Liver (tissue), 9 donors: ENCODE data around the gene FAM13A. TPM values are rescaled to one million over a fixed set of nuclear protein-coding genes. Genes with fewer than 3 reads are reported as not detected.

Experiments used
- DNase-seq: peaks from one replicate; pipeline ENCODE4 v3.0.0-alpha.2; 2017; ENCODE audit warnings: low spot score
- H3K27ac ChIP-seq, 2 donors: one replicate each; pipeline ENCODE4 v1.7.0; 2013; ENCODE audit warnings: inconsistent platforms in 2 of 2, low read length in 2 of 2, control low read depth in 1 of 2, low read depth in 1 of 2, mild to moderate bottlenecking in 1 of 2
- H3K27me3 ChIP-seq, 4 donors: one replicate each; pipeline versions ENCODE4 v1.6.1 to v1.7.0; 2013; ENCODE audit warnings: low read length in 3 of 4, inconsistent platforms in 1 of 4, mild to moderate bottlenecking in 1 of 4, moderate library complexity in 1 of 4; ENCODE audit not compliant: control insufficient read depth in 4 of 4, insufficient read depth in 4 of 4
- H3K36me3 ChIP-seq, 4 donors: one replicate each; pipeline versions ENCODE4 v1.6.1 to v1.7.0; 2013; ENCODE audit warnings: low read length in 3 of 4, mild to moderate bottlenecking in 3 of 4, low read depth in 1 of 4, moderate library complexity in 1 of 4; ENCODE audit not compliant: control insufficient read depth in 4 of 4, insufficient read depth in 3 of 4
- H3K4me1 ChIP-seq, 4 donors: one replicate each; pipeline versions ENCODE4 v1.6.1 to v1.7.0; 2013; ENCODE audit warnings: low read length in 3 of 4, mild to moderate bottlenecking in 3 of 4, moderate library complexity in 1 of 4; ENCODE audit not compliant: control insufficient read depth in 4 of 4, insufficient read depth in 4 of 4
- H3K4me3 ChIP-seq, 3 donors: one replicate each; pipeline versions ENCODE4 v1.6.1 to v1.7.0; 2013; ENCODE audit warnings: low read length in 3 of 3, control low read depth in 1 of 3, low read depth in 1 of 3, mild to moderate bottlenecking in 1 of 3
- H3K9ac ChIP-seq, 2 donors: one replicate each; pipeline ENCODE4 v1.7.0; 2013; ENCODE audit warnings: low read length in 2 of 2, mild to moderate bottlenecking in 2 of 2, moderate library complexity in 2 of 2, control low read depth in 1 of 2, low read depth in 1 of 2
- H3K9me3 ChIP-seq, 4 donors: one replicate each; pipeline versions ENCODE4 v1.6.1 to v1.7.0; 2013; ENCODE audit warnings: low read length in 3 of 4; ENCODE audit not compliant: control insufficient read depth in 4 of 4
- EGR1 ChIP-seq, 2 donors: IDR thresholded peaks; 2 replicates each; pipeline ENCODE4 v1.6.1; 2016 to 2018; ENCODE audit warnings: antibody characterized with exemption in 2 of 2, low read depth in 2 of 2
- FOXA1 ChIP-seq: IDR thresholded peaks from 2 replicates; pipeline ENCODE4 v1.6.1; 2016; ENCODE audit warnings: antibody characterized with exemption
- FOXA2 ChIP-seq: IDR thresholded peaks from 2 replicates; pipeline ENCODE4 v1.6.1; 2016; ENCODE audit warnings: antibody characterized with exemption
- GABPA ChIP-seq, 2 donors: IDR thresholded peaks in 1 of 2; conservative IDR thresholded peaks in 1 of 2; 2 replicates each; pipeline ENCODE4 v1.6.1; 2016; ENCODE audit warnings: antibody characterized with exemption in 2 of 2, mild to moderate bottlenecking in 1 of 2, moderate library complexity in 1 of 2
- HNF4A ChIP-seq, 2 donors: conservative IDR thresholded peaks; 2 replicates each; pipeline ENCODE4 v1.6.1; 2016; ENCODE audit warnings: antibody characterized with exemption in 2 of 2, mild to moderate bottlenecking in 2 of 2
- HNF4G ChIP-seq: IDR thresholded peaks from 2 replicates; pipeline ENCODE4 v1.6.1; 2016; ENCODE audit warnings: antibody characterized with exemption
- JUND ChIP-seq, 2 donors: IDR thresholded peaks; 2 replicates each; pipeline ENCODE4 v1.6.1; 2016; ENCODE audit warnings: antibody characterized with exemption in 2 of 2
- NR2F2 ChIP-seq: IDR thresholded peaks from 2 replicates; pipeline ENCODE4 v1.6.1; 2016; ENCODE audit warnings: antibody characterized with exemption
- RAD21 ChIP-seq, 2 donors: IDR thresholded peaks; 2 replicates each; pipeline ENCODE4 v1.6.1; 2016; ENCODE audit warnings: antibody characterized with exemption in 2 of 2, mild to moderate bottlenecking in 2 of 2
- RXRA ChIP-seq, 2 donors: IDR thresholded peaks; 2 replicates each; pipeline ENCODE4 v1.6.1; 2017 to 2018; ENCODE audit warnings: antibody characterized with exemption in 2 of 2, mild to moderate bottlenecking in 1 of 2
- SP1 ChIP-seq: IDR thresholded peaks from 2 replicates; pipeline ENCODE4 v1.6.1; 2018; ENCODE audit warnings: antibody characterized with exemption, mild to moderate bottlenecking
- YY1 ChIP-seq: IDR thresholded peaks from 2 replicates; pipeline ENCODE4 v1.6.1; 2016; ENCODE audit warnings: antibody characterized with exemption, mild to moderate bottlenecking
- WGBS: extraction: QIAGEN DNeasy Blood & Tissue Kit; methylation state at CpG from one replicate; pipeline ENCODE4 v1.1.7; 2013; 5-methylcytosine and 5-hydroxymethylcytosine counted together
- polyA plus RNA-seq, 2 donors: library from polyadenylated mRNA; stranded (reverse) in 1 of 2; unstranded in 1 of 2; fragments of 200-250 nt in 1 of 2; fragments of >200 nt in 1 of 2; fragmentation: Nextera tagmentation in 1 of 2; extraction: Ambion mirVana in 1 of 2; gene quantifications; one replicate each; pipeline versions ENCODE4 v1.2.1 to v1.2.3, GENCODE V29; 2013 to 2015
- total RNA-seq, 2 donors: library from RNA; depleted of rRNA; stranded (reverse); fragments of >200 nt; gene quantifications; one replicate each; pipeline ENCODE4 v1.2.3, GENCODE V29; 2014
- TF ChIP-seq, protein P1 (sequence below): IDR thresholded peaks from 2 replicates; pipeline ENCODE4 v1.6.1; 2016; ENCODE audit warnings: antibody characterized with exemption, mild to moderate bottlenecking
- TF ChIP-seq, protein P2 (sequence below): fragments of 150-350 bp; IDR thresholded peaks from 2 replicates; pipeline ENCODE4 v1.5.1; 2017; ENCODE audit warnings: improper control_type of control experiment, low read depth, low read length; ENCODE audit not compliant: missing input control
- TF ChIP-seq, protein P3 (sequence below): IDR thresholded peaks from 2 replicates; pipeline ENCODE4 v1.6.1; 2016; ENCODE audit warnings: antibody characterized with exemption
- TF ChIP-seq, protein P4 (sequence below): IDR thresholded peaks from 2 replicates; pipeline ENCODE4 v1.6.1; 2016; ENCODE audit warnings: antibody characterized with exemption
- TF ChIP-seq, protein P5 (sequence below): IDR thresholded peaks from 2 replicates; pipeline ENCODE4 v1.6.1; 2016; ENCODE audit warnings: antibody characterized with exemption
- donor health status: healthy.
- donor health status: healthy.
- donor health status: healthy.
- donor health status: healthy.
- donor health status: healthy.

FAM13A gene
- total and polyA plus RNA-seq, 4 donors: 14.9 to 52.9 (median 27.6) TPM

DNA sequence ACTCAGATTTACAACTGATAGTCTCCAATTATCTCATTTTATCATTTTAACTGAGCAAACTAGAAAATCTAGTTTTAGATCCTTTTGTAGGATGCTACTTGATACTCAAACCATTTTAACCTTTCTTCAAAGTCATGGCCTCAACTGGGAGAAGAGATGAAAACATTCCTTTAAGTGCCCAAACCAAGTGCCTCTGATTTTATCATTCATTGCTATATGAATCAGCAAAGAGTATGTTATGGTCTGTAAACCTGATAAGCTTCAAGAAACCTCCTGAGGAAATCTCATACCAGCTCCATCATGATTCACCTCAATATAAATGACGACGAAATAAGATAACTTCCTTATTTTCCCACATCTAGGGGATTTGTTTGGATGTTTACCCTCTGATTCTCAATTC lies 119.9 kb downstream of the FAM13A start:
- no peak overlapping the region for H3K27ac ChIP-seq
- H3K4me1 ChIP-seq: no peaks in the 10 kb centered on the region
- H3K9ac ChIP-seq: no peak overlapping the region
- H3K36me3 ChIP-seq: peaks cover 0 to 1% (median 0%) of the 10 kb centered on the region in 4 donors
- no peaks in the 10 kb centered on the region for H3K27me3 ChIP-seq
- no peak overlapping the region for H3K4me3 ChIP-seq
- no peaks in the 10 kb centered on the region for H3K9me3 ChIP-seq
- TF ChIP-seq EGR1 (IDR thresholded peaks at IDR 0.05; ENCODE audit: low read depth in 2 of 2) (no peak), JUND (IDR thresholded peaks at IDR 0.05) (no peak), GABPA (IDR thresholded peaks at IDR 0.05 in 1 of 2, conservative IDR thresholded peaks at IDR 0.05 in 1 of 2) (no peak), HNF4A (conservative IDR thresholded peaks at IDR 0.05) (no peak), HNF4G (no peak), FOXA1 (no peak), YY1 (no peak), SP1 (no peak), RAD21 (IDR thresholded peaks at IDR 0.05) (no peak)
- TF ChIP-seq, protein P1, sequence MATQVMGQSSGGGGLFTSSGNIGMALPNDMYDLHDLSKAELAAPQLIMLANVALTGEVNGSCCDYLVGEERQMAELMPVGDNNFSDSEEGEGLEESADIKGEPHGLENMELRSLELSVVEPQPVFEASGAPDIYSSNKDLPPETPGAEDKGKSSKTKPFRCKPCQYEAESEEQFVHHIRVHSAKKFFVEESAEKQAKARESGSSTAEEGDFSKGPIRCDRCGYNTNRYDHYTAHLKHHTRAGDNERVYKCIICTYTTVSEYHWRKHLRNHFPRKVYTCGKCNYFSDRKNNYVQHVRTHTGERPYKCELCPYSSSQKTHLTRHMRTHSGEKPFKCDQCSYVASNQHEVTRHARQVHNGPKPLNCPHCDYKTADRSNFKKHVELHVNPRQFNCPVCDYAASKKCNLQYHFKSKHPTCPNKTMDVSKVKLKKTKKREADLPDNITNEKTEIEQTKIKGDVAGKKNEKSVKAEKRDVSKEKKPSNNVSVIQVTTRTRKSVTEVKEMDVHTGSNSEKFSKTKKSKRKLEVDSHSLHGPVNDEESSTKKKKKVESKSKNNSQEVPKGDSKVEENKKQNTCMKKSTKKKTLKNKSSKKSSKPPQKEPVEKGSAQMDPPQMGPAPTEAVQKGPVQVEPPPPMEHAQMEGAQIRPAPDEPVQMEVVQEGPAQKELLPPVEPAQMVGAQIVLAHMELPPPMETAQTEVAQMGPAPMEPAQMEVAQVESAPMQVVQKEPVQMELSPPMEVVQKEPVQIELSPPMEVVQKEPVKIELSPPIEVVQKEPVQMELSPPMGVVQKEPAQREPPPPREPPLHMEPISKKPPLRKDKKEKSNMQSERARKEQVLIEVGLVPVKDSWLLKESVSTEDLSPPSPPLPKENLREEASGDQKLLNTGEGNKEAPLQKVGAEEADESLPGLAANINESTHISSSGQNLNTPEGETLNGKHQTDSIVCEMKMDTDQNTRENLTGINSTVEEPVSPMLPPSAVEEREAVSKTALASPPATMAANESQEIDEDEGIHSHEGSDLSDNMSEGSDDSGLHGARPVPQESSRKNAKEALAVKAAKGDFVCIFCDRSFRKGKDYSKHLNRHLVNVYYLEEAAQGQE: no peak
- TF ChIP-seq, protein P2, sequence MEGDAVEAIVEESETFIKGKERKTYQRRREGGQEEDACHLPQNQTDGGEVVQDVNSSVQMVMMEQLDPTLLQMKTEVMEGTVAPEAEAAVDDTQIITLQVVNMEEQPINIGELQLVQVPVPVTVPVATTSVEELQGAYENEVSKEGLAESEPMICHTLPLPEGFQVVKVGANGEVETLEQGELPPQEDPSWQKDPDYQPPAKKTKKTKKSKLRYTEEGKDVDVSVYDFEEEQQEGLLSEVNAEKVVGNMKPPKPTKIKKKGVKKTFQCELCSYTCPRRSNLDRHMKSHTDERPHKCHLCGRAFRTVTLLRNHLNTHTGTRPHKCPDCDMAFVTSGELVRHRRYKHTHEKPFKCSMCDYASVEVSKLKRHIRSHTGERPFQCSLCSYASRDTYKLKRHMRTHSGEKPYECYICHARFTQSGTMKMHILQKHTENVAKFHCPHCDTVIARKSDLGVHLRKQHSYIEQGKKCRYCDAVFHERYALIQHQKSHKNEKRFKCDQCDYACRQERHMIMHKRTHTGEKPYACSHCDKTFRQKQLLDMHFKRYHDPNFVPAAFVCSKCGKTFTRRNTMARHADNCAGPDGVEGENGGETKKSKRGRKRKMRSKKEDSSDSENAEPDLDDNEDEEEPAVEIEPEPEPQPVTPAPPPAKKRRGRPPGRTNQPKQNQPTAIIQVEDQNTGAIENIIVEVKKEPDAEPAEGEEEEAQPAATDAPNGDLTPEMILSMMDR: no peak
- TF ChIP-seq, protein P3, sequence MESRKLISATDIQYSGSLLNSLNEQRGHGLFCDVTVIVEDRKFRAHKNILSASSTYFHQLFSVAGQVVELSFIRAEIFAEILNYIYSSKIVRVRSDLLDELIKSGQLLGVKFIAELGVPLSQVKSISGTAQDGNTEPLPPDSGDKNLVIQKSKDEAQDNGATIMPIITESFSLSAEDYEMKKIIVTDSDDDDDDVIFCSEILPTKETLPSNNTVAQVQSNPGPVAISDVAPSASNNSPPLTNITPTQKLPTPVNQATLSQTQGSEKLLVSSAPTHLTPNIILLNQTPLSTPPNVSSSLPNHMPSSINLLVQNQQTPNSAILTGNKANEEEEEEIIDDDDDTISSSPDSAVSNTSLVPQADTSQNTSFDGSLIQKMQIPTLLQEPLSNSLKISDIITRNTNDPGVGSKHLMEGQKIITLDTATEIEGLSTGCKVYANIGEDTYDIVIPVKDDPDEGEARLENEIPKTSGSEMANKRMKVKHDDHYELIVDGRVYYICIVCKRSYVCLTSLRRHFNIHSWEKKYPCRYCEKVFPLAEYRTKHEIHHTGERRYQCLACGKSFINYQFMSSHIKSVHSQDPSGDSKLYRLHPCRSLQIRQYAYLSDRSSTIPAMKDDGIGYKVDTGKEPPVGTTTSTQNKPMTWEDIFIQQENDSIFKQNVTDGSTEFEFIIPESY: no peak
- TF ChIP-seq, protein P4, sequence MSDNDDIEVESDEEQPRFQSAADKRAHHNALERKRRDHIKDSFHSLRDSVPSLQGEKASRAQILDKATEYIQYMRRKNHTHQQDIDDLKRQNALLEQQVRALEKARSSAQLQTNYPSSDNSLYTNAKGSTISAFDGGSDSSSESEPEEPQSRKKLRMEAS: no peak
- TF ChIP-seq, protein P5, sequence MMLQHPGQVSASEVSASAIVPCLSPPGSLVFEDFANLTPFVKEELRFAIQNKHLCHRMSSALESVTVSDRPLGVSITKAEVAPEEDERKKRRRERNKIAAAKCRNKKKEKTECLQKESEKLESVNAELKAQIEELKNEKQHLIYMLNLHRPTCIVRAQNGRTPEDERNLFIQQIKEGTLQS: no peak
- 91% methylated on average over 2 of the region's 2 CpGs for WGBS
- no peak for DNase-seq

DNA sequence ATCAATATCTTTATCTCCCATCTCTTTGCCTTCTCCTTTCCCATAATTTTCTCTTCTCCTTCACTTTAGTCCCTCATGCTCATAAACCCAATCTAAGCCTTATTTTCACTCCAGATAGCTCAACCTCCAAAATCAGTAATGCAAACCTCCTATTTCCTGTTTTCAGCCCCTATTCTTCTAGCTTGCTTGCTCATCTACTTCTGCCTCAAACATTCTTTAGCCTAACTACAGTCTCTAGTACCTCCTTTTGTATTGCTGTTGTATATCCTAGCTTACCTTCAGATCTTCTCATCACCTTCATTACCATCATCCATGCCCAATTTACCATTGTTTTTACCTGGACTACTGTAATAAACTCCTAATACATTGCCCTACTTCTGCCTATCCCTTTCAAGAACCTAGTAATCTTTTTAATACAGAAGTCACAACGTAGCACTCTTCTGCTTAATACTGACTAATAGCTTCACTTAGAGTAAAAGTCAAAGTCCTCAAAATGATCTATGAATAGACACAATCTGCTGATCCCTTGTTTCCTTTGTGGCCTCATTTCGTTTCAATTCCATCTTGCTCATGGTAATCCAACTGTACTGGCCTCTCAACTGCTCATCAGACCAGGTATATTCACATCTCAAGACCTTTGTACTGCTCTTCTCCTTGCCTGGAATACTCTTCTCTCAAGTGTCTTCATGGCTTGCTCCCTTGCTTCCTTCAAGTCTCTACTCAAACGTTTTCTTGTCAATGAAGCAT lies 123.4 kb downstream of the FAM13A start:
- Histone ChIP-seq H3K4me3 (no peak overlapping the region), H3K36me3 (peaks cover 0 to 1% (median 0%) of the 10 kb centered on the region in 4 donors), H3K9me3 (no peaks in the 10 kb centered on the region), H3K27ac (no peak overlapping the region), H3K9ac (no peak overlapping the region), H3K27me3 (no peaks in the 10 kb centered on the region), H3K4me1 (no peaks in the 10 kb centered on the region)
- no peak for DNase-seq
- TF ChIP-seq, protein P3: no peak
- TF ChIP-seq HNF4A (conservative IDR thresholded peaks at IDR 0.05): no peak
- no peak for TF ChIP-seq SP1
- no peak for TF ChIP-seq HNF4G
- TF ChIP-seq, protein P2: no peak
- no peak for TF ChIP-seq GABPA (IDR thresholded peaks at IDR 0.05 in 1 of 2, conservative IDR thresholded peaks at IDR 0.05 in 1 of 2)
- TF ChIP-seq, protein P5: no peak
- TF ChIP-seq YY1: no peak
- no peak for TF ChIP-seq NR2F2
- TF ChIP-seq JUND (IDR thresholded peaks at IDR 0.05): no peak
- no peak for TF ChIP-seq RXRA (IDR thresholded peaks at IDR 0.05)
- TF ChIP-seq EGR1 (IDR thresholded peaks at IDR 0.05; ENCODE audit: low read depth in 2 of 2): no peak
- no peak for TF ChIP-seq FOXA2
- TF ChIP-seq FOXA1: no peak
- 39% methylated on average over 3 of the region's 3 CpGs for WGBS
